ENCODE data around the gene GFM1.

Gene GFM1

GRCh38 chr3:158644345-158644908 lies at the start of gene GFM1:
TSS of gene GFM1 (plus strand) at chr3:158644527. CDS start at chr3:158644635, 108 bp downstream.
- peak; percentile 93 for DNase-seq

GRCh38 chr3:158600787-158601186 lies 43.5 kb upstream of the GFM1 start:
- DNase-seq, result no peak

DNA sequence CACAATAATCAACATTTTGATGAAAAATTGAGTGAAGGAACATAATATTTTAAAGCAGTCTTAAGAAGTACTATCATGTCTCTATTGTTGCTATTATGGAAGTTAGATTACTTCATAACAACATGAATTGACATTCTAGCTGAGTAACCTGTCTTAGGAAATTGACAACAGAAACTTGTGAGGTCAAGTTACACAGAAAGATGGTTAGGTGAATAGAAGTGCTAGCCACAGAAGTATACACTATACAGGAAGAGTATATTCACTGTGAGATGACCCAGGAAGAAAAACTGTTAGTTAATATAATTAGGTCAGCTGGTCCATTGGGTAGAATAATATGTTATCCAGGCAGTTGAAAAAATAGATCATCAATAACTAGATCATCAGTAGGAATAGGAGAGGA lies 42.1 kb upstream of the GFM1 start:
- DNase-seq, result no peak

DNA sequence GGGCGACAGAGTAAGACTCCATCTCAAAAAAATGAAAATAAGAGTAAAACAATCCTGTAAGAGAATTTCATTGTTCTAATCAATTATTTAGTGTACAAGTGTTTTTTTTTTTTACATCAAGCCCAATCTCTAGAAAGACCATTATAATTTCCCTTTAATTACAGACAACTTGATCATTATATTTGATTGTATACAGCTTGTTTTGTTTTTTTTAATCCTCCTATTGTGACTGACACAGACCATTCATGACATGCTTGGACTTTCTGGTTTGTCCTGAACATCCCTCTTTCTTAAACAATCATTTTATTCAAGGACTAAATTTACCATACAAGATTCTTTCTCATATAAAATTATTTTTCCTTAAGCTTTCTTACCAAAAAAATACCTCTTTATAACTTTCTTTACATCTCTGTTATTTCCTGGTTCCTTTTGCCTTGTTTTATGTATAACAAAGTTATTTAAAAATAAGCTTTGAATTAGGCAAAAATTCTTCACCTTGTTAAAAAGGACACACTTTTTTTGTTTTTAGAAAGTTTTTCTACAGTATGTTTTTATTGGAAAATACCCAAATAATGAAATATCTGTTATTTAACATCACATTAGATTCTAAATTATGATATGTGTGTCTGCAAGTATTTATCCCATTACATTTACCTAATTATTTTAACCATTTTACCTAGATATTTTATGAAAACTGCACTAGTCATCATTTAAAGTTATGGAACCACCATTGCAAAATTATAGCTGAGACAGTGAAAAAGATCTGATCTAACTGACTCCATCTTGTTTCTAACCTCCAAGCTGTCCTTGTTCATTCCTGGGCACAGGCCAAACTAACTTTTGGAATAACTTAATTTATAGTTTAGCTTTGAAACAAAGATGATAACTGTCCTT lies 26.1 kb upstream of the GFM1 start:
- DNase-seq, result no peak

- no peak for DNase-seq
Observed at GRCh38 chr3:158625881-158626280, 18.4 kb upstream of the GFM1 start.

DNA sequence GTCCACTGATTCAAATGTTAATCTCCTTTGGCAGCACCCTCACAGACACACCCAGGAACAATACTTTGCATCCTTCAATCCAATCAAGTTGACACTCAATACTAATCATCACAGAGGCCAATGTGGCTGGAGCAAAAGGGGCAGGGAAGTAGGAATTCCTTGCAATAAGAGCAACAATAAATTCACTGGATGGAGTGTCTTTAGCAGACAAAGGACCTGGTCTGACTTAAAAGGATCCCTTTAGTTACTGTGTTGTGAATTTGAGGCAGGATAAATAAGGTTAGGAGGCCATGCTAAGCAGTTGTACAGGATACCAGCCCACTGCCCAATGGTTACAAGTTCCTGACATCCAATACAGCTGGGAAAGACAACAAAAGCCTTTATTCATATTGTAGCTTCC lies 12.3 kb upstream of the GFM1 start:
- no peak for DNase-seq

GRCh38 chr3:158640646-158641045 lies 3.7 kb upstream of the GFM1 start:
- DNase-seq, result no peak

GRCh38 chr3:158642005-158642404 lies 2.3 kb upstream of the GFM1 start:
- no peak for DNase-seq

DNA sequence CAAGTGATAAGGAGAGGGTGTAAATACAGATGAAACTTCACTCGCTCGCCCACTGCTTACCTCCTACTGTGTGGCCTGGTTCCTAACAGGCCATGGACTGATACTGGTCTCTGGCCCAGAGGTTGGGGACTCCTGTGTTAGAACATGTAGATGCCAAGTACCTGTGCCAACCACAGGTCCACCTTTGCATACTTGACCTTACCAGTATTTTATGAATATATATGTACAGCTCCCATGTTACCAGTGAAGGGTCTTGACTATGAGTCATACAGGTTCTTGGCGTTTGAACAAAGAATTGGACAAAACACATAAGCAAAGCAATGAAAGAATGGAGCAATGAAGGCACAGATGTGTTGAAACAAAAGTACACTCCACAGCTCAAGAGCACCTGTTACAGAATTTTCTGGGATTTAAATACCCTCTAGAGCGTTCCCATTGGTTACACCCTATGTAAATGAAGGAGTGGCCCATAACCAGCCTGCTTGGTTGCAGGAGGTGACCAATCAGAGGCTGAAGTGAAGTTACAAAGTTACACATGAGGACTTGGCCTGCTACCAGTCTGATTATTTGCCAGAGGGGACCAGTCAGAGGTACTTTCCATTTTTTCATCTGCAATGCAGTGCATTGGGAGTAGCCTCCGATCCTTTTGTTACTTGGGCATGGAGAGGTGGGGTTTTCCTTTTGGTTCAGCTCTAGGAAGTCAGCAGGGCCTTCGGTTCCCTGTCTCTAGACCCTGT lies 1.7 kb upstream of the GFM1 start:
- DNase-seq, result no peak

GRCh38 chr3:158649791-158650190 lies 5.5 kb downstream of the GFM1 start:
- DNase-seq, result no peak

GRCh38 chr3:158651192-158651591 lies 6.9 kb downstream of the GFM1 start:
- no peak for DNase-seq

- DNase-seq, result no peak
Observed at GRCh38 chr3:158652463-158652862, 8.1 kb downstream of the GFM1 start.

DNA sequence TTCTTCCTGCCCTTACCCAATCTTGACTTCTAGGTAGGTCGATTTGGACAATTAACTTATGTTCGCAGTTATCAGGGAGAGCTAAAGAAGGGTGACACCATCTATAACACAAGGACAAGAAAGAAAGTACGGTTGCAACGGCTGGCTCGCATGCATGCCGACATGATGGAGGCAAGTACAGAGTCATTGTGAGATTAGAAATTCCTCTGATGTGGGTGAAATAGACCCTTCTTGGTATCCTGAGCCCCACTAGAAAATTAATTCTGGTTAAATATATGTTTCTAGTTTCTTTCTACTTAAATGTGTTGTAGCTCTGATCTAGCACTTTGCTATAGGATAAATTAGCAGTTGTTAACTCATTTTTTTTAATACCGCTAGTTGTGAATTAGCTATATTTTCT lies 14.6 kb downstream of the GFM1 start:
- no peak for DNase-seq

GRCh38 chr3:158659454-158660237 lies 15.3 kb downstream of the GFM1 start:
- DNase-seq, result peak; percentile 45

- DNase-seq, result no peak
Observed at GRCh38 chr3:158660711-158661110, 16.4 kb downstream of the GFM1 start.

DNA sequence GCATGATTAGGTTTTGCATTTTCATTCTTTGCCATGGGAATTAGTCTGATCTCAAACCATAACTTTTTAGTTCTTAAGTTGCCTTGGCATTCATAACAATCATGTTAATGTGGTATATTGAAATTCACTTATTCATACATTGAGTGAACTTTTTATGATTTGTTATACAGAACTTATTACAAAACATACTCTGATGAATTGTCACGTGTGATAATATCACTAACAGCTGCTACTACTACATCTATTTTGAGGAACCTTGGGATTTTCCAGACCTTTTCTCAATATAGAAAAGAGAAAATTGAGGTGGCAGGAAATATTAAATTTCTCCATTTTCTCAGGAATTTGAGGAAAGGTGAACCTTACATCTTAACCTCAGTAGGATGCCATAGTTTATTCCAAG lies 18.9 kb downstream of the GFM1 start:
- no peak for DNase-seq

- DNase-seq, result no peak
Observed at GRCh38 chr3:158663832-158664231, 19.5 kb downstream of the GFM1 start.

GRCh38 chr3:158666416-158666815 lies 22.1 kb downstream of the GFM1 start:
- no peak for DNase-seq

- no peak for DNase-seq
Observed at GRCh38 chr3:158668506-158668905, 24.2 kb downstream of the GFM1 start.

DNA sequence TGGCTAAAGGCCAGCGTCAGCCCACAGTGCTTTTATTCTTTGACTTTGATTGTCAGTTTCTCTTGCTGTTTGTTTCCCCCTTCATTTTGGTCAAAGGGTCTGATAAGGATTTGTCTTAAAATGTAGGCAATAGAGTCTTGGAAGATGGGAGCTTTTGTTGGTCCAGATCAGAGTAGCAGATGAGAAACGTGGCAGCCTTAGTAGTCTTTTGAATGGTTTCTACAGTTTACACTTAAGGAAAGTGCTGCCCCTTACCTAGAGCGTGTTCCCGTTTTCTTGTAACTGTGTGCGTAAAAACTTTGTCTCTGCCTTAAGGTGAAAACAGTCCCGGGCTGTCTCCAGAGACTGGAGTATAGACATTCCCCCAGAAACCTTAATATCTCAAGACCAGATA lies 27.5 kb downstream of the GFM1 start:
- DNase-seq, result no peak

- peak; percentile 82 for DNase-seq
Observed at GRCh38 chr3:158672215-158673176, 28.2 kb downstream of the GFM1 start, which contains the start of gene LXN. TSS of gene LXN (minus strand) at chr3:158672648. CDS start at chr3:158672478, 170 bp downstream.

GRCh38 chr3:158678687-158679086 lies 34.4 kb downstream of the GFM1 start:
- no peak for DNase-seq
